PC-3 (cell line): Measurements from ENCODE around the gene TFAP2A. TPM values are rescaled to one million over a fixed set of nuclear protein-coding genes. Genes with fewer than 3 reads are reported as not detected.
A peak's percentile ranks its signal among the peaks of the same experiment; 100 is the strongest.

Experiments
- ATAC-seq: fragments of 200-7000 bp; cut with Tn5 transposase; 2 replicates; pipeline ENCODE4 v1.9.1; 2020; ENCODE audit warnings: mild to moderate bottlenecking, moderate library complexity
- BruUV-seq: library from RNA; stranded (reverse); fragments of 400-500 nt; replicated peaks from 2 replicates; lab custom pipeline; 2021; lab: Mats Ljungman, UMichigan
- CTCF ChIA-PET: fragments of 300-600 bp; sonication (Branson Sonifier 250); formaldehyde crosslinking; loops from one replicate; lab custom pipeline; 2022; ENCODE audit warnings: antibody characterized with exemption; lab: Charles Lee
- POLR2A ChIA-PET: fragments of 300-600 bp; sonication (Branson Sonifier 250); formaldehyde crosslinking; loops from one replicate; lab custom pipeline; 2022; ENCODE audit warnings: antibody characterized with exemption; ENCODE audit not compliant: unreplicated experiment; lab: Charles Lee
- DNase-seq: peaks from one replicate; pipeline ENCODE4 v3.0.0-alpha.2; 2015
- H2AFZ ChIP-seq: fragments of 300-600 bp; sonication (generic); 2 replicates; pipeline ENCODE4 v1.6.0; 2016; ENCODE audit warnings: antibody characterized with exemption, low read length
- H3F3A ChIP-seq: fragments of 300-600 bp; sonication (generic); one replicate; pipeline ENCODE4 v1.6.0; 2017; ENCODE audit warnings: antibody characterized with exemption, low read length, control low read depth, mild to moderate bottlenecking; ENCODE audit not compliant: unreplicated experiment
- H3K27ac ChIP-seq: fragments of 300-600 bp; sonication (generic); 2 replicates; pipeline ENCODE4 v1.5.1; 2016; ENCODE audit warnings: mild to moderate bottlenecking, low read length
- H3K27me3 ChIP-seq: fragments of 300-600 bp; sonication (generic); 2 replicates; pipeline ENCODE4 v1.6.1; 2016; ENCODE audit warnings: low read length, mixed read lengths
- H3K36me3 ChIP-seq: fragments of 300-600 bp; sonication (generic); 2 replicates; pipeline ENCODE4 v1.6.1; 2016; ENCODE audit warnings: low read depth, mixed run types, low read length, mixed read lengths
- H3K4me1 ChIP-seq: fragments of 300-600 bp; sonication (generic); 2 replicates; pipeline ENCODE4 v1.5.1; 2016; ENCODE audit warnings: low read length; ENCODE audit not compliant: insufficient read depth
- H3K4me2 ChIP-seq: fragments of 300-600 bp; sonication (generic); 2 replicates; pipeline ENCODE4 v1.6.0; 2016; ENCODE audit warnings: low read length
- H3K4me3 ChIP-seq: fragments of 300-600 bp; sonication (generic); 2 replicates; pipeline ENCODE4 v1.5.1; 2016; ENCODE audit warnings: mild to moderate bottlenecking, low read length, mixed read lengths
- H3K79me2 ChIP-seq: fragments of 300-600 bp; sonication (generic); 2 replicates; pipeline ENCODE4 v1.6.1; 2017; ENCODE audit warnings: low read length, mixed read lengths
- H3K9ac ChIP-seq: fragments of 300-600 bp; sonication (generic); 2 replicates; pipeline ENCODE4 v1.6.0; 2016; ENCODE audit warnings: mild to moderate bottlenecking, low read length
- H3K9me2 ChIP-seq: fragments of 300-600 bp; sonication (generic); replicated peaks from 2 replicates; pipeline ENCODE4 v1.6.1; 2016; ENCODE audit warnings: mixed run types, low read length, mixed read lengths
- H3K9me3 ChIP-seq: fragments of 300-600 bp; sonication (generic); 2 replicates; pipeline ENCODE4 v1.6.1; 2016; ENCODE audit warnings: low read length, mixed read lengths
- H4K20me1 ChIP-seq: fragments of 300-600 bp; sonication (generic); 2 replicates; pipeline ENCODE4 v1.6.1; 2016; ENCODE audit warnings: low read length, mixed read lengths
- CTCF ChIP-seq: fragments of 300-600 bp; sonication (generic); conservative IDR thresholded peaks from 2 replicates; pipeline ENCODE4 v1.5.1; 2017; ENCODE audit warnings: antibody characterized with exemption, low read depth, mild to moderate bottlenecking, low read length
- EZH2 ChIP-seq: fragments of 300-600 bp; sonication (generic); IDR thresholded peaks from one replicate; pipeline ENCODE4 v1.6.1; 2017; ENCODE audit warnings: antibody characterized with exemption, mild to moderate bottlenecking, low read length; ENCODE audit not compliant: unreplicated experiment
- EZH2phosphoT487 ChIP-seq: fragments of 300-600 bp; sonication (generic); IDR thresholded peaks from 2 replicates; pipeline ENCODE4 v1.6.1; 2018; ENCODE audit warnings: mild to moderate bottlenecking, antibody characterized with exemption, low read length, borderline replicate concordance
- intact Hi-C: fragments of 100-400 bp; cut with micrococcal nuclease; formaldehyde crosslinking; loops from 2 replicates; pipeline ENCODE4 v1.9.0; 2023
- total RNA-seq: library from RNA; depleted of rRNA; stranded (reverse); fragments of >200 nt; gene quantifications from 2 replicates; pipeline ENCODE4 v1.2.3, GENCODE V29; 2014

TFAP2A gene
- total RNA-seq, 1 experiment from 2014 or later = 29.4 TPM

GRCh38 chr6:10401004-10401536, 13.8 kb downstream of the TFAP2A start:
- H3F3A ChIP-seq = no peaks in the 10 kb centered on the region
- intact Hi-C loops = loop anchor here (10.0 kb wide), 2 partner anchors 256 to 1256 kb away; no protein-coding TSS in a partner anchor
- ATAC-seq (no peak), DNase-seq (no peak)
- no peak overlapping the region for H3K9ac ChIP-seq
- H3K36me3 ChIP-seq = peaks cover 57% of the 10 kb centered on the region
- no peaks in the 10 kb centered on the region for H3K9me3 ChIP-seq
- CTCF ChIA-PET = interaction anchor here (0.6 kb wide), 1 partner anchor 78 kb away, joined by 4 read pairs; no protein-coding TSS in a partner anchor
- peak overlapping the region; percentile 10; the same call in 1 of the 2 replicates for H3K27ac ChIP-seq
- H3K9me2 ChIP-seq = no peaks in the 10 kb centered on the region
- peaks cover 41% of the 10 kb centered on the region for H3K79me2 ChIP-seq
- TF ChIP-seq EZH2phosphoT487 (no peak), CTCF (no peak), EZH2 (no peak)
- no peak overlapping the region for H3K4me3 ChIP-seq
- no peaks in the 10 kb centered on the region for H4K20me1 ChIP-seq
- no peaks in the 10 kb centered on the region for H3K27me3 ChIP-seq
- POLR2A ChIA-PET = no interaction called here
- BruUV-seq = no TSS peak
- peak overlapping the region; percentile 26; the same call in 1 of the 2 replicates for H3K4me2 ChIP-seq
- H2AFZ ChIP-seq = no peak overlapping the region
- peaks cover 52% of the 10 kb centered on the region for H3K4me1 ChIP-seq

DNA sequence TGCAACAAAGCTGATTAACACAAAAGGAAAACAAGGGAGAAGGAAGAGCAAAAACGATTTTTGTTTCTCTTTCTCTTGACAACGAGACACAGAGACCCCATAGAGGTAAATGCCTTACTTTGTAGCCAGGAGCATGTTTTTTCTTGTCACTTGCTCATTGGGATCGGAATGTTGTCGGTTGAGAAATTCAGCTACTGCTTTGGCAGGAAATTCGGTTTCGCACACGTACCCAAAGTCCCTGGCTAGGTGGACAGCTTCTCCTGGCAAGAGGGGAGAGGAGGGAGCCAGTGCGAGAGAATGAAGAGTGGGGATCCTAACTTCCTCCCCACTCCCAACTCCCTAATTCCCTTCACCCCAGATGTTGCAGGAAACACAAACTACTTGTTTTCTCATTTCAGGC, 14.5 kb downstream of the TFAP2A start:
- CTCF ChIA-PET = no interaction called here
- DNase-seq (peak; percentile 70), ATAC-seq (no peak)
- Histone ChIP-seq H3K9me3 (no peaks in the 10 kb centered on the region), H3K4me3 (no peak overlapping the region), H3F3A (no peaks in the 10 kb centered on the region), H3K9me2 (no peaks in the 10 kb centered on the region), H3K36me3 (peaks cover 56% of the 10 kb centered on the region), H3K27ac (peak overlapping the region; percentile 10), H3K4me2 (peak overlapping the region; percentile 26), H3K27me3 (no peaks in the 10 kb centered on the region), H4K20me1 (no peaks in the 10 kb centered on the region), H2AFZ (no peak overlapping the region), H3K79me2 (peaks cover 34% of the 10 kb centered on the region), H3K9ac (no peak overlapping the region), H3K4me1 (peaks cover 45% of the 10 kb centered on the region)
- POLR2A ChIA-PET = interaction anchor here (0.5 kb wide), 1 partner anchor 14 kb away, joined by 5 read pairs; the partner anchor contains the start of gene TFAP2A
- intact Hi-C loops = loop anchor here (10.0 kb wide), 2 partner anchors 256 to 1256 kb away; no protein-coding TSS in a partner anchor
- no TSS peak for BruUV-seq
- TF ChIP-seq EZH2 = no peak
- no peak for TF ChIP-seq CTCF
- TF ChIP-seq EZH2phosphoT487 = no peak

GRCh38 chr6:10399451-10399850, 15.4 kb downstream of the TFAP2A start:
- intact Hi-C loops = no loop called here
- peaks cover 56% of the 10 kb centered on the region for H3K36me3 ChIP-seq
- H3K4me1 ChIP-seq = peaks cover 36% of the 10 kb centered on the region
- ChIA-PET CTCF (no interaction called here), POLR2A (no interaction called here)
- no peaks in the 10 kb centered on the region for H3K9me3 ChIP-seq
- H3K27me3 ChIP-seq = no peaks in the 10 kb centered on the region
- peaks cover 25% of the 10 kb centered on the region for H3K79me2 ChIP-seq
- H3K4me2 ChIP-seq = no peak overlapping the region
- H3K27ac ChIP-seq = no peak overlapping the region
- no TSS peak for BruUV-seq
- DNase-seq (no peak), ATAC-seq (no peak)
- TF ChIP-seq EZH2 (no peak), CTCF (no peak), EZH2phosphoT487 (no peak)
- no peak overlapping the region for H3K9ac ChIP-seq
- no peaks in the 10 kb centered on the region for H3F3A ChIP-seq
- H2AFZ ChIP-seq = no peak overlapping the region
- H3K4me3 ChIP-seq = no peak overlapping the region
- H3K9me2 ChIP-seq = no peaks in the 10 kb centered on the region
- no peaks in the 10 kb centered on the region for H4K20me1 ChIP-seq
